GM19397 (cell line): ENCODE results near the gene KDM3A.
"Not testable (repeated sequence)": the region's sequence is repeated elsewhere in the genome, so short reads cannot be mapped to it uniquely, and the experiment has no call there.

Experiments
- ATAC-seq: cut with Tn5 transposase; IDR thresholded peaks from one replicate; pipeline ENCODE4 v1.9.1; 2021; ENCODE audit warnings: mild to moderate bottlenecking, moderate library complexity; ENCODE audit not compliant: unreplicated experiment

Gene KDM3A

GRCh38 chr2:86471637-86472036 lies 30.5 kb downstream of the KDM3A start:
- ATAC-seq, result no peak

- ATAC-seq, result no peak
Observed at GRCh38 chr2:86476092-86476491, 34.9 kb downstream of the KDM3A start.

GRCh38 chr2:86476918-86477317 lies 35.7 kb downstream of the KDM3A start:
- no peak for ATAC-seq

- ATAC-seq, result no peak
Observed at GRCh38 chr2:86477349-86477748, 36.2 kb downstream of the KDM3A start.

GRCh38 chr2:86480105-86480504 lies 38.9 kb downstream of the KDM3A start:
- ATAC-seq, result no peak

- ATAC-seq, result no peak
Observed at GRCh38 chr2:86482034-86482433, 40.9 kb downstream of the KDM3A start.

GRCh38 chr2:86484385-86484784 lies 43.2 kb downstream of the KDM3A start:
- no peak for ATAC-seq

GRCh38 chr2:86485103-86485502 lies 43.9 kb downstream of the KDM3A start:
- ATAC-seq, result no peak

GRCh38 chr2:86485802-86486201 lies 44.6 kb downstream of the KDM3A start:
- ATAC-seq, result no peak

GRCh38 chr2:86487062-86487461 lies 45.9 kb downstream of the KDM3A start:
- ATAC-seq, result no peak

- ATAC-seq, result no peak
Observed at GRCh38 chr2:86488561-86489250, 47.5 kb downstream of the KDM3A start.

- ATAC-seq, result no peak
Observed at GRCh38 chr2:86489542-86489941, 48.4 kb downstream of the KDM3A start.

- no peak for ATAC-seq
Observed at GRCh38 chr2:86490245-86490644, 49.1 kb downstream of the KDM3A start.

- no peak for ATAC-seq
Observed at GRCh38 chr2:86491088-86491487, 49.9 kb downstream of the KDM3A start.

- ATAC-seq, result no peak
Observed at GRCh38 chr2:86492048-86492453, 50.9 kb downstream of the KDM3A start.

GRCh38 chr2:86496391-86496790 lies 55.2 kb downstream of the KDM3A start:
- not testable (repeated sequence) for ATAC-seq

- no peak for ATAC-seq
Observed at GRCh38 chr2:86498468-86499260, 57.5 kb downstream of the KDM3A start.

GRCh38 chr2:86499326-86499725 lies 58.2 kb downstream of the KDM3A start:
- ATAC-seq, result no peak

GRCh38 chr2:86500325-86501083 lies 59.3 kb downstream of the KDM3A start:
- no peak for ATAC-seq

GRCh38 chr2:86507600-86507999 lies 66.4 kb downstream of the KDM3A start:
- no peak for ATAC-seq

GRCh38 chr2:86510436-86510933 lies 69.3 kb downstream of the KDM3A start:
- no peak for ATAC-seq
